ENCODE results near the gene LCT.
"Not testable (repeated sequence)": the region's sequence is repeated elsewhere in the genome, so short reads cannot be mapped to it uniquely, and the experiment has no call there.

Gene LCT

DNA sequence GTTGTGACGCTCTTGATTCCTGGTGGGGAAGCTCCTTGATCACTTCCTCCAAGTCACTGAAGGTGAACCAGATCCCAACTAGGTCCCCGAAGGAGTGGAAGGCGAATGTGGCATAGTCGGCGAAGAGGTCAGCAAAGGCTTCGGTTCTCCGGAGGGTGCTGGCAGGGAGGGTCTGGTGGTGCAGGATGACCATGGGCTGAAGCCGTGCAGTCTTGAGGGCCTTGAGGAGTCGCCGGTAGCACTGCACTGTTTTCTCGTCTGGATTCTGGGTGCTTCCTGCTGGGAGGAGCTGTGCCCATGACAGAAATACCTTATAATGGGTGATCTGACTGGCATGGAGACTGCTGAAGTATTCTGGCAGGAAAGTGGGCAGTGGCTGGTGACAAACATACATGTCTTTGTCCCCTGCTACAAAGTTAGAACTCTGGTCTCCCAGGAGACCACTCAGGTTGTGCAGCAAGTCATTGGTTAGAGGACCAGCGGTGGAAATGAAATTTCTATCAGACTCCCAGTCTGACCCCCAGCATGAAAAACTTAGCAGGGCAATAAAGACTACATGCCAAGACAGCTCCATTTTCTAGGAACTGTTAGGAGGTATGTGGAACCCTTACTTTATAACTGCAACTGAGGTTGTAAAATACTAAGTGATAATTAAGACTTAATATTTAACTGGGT is at the start of gene LCT:
Gene LCT (minus strand): TSS at position 589 of the 675 bp plus-strand sequence. CDS start 15 bp downstream, at position 574.
- no peak for DNase-seq

DNA sequence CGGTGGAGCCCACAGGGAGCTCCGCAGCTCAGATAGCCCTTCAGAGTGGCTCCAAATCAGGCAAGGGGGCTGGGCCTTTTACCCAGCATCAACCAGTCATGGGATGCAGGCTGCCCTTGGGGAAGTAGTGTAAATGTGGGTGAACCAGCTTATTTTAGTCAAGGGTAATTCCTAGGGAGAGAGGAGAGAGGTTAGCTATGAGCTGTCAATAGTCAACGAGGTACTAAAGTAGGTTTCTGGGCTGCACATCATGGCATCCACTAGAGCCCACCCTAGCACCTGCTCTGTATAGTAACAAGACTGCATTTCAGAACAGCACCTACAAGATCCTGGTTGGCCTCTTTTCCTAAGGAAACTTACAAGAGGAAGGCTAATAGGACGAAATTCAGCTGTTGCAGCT is 48.7 kb upstream of the LCT start:
- DNase-seq: no peak

- DNase-seq: no peak
These were observed 45.4 kb upstream of the LCT start for GRCh38 chr2:135882415-135882814.

- DNase-seq: not testable (repeated sequence)
These were observed 39.8 kb upstream of the LCT start for GRCh38 chr2:135876770-135877169.

- peak; percentile 96 for DNase-seq
These were observed 39.2 kb upstream of the LCT start, which contains the start of gene MCM6 for GRCh38 chr2:135876066-135876711. Gene MCM6 (minus strand): TSS chr2:135876443. CDS start chr2:135876365, 78 bp downstream.

GRCh38 chr2:135875491-135876065 is 38.6 kb upstream of the LCT start:
- DNase-seq: peak; percentile 38

GRCh38 chr2:135874777-135875365 is 37.9 kb upstream of the LCT start:
- no peak for DNase-seq

- DNase-seq: no peak
These were observed 33.6 kb upstream of the LCT start for GRCh38 chr2:135870571-135870970.

DNA sequence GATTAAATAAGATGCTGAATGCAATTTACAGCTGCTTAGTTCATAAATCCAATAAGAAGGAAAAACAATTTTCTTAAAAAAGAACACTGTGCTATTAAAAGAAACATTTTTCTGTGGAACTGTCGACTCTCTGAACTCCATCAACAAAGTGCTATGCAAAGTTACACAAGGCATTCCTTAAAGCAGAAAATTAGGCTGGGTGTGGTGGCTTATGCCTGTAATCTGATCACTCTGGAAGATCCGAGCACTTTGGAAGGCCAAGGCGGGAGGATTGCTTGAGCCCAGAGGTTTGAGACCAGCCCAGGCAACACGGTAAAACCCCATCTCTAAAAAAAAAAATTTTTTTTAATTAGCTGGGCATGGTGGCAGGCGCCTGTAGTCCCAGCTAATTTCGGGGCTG is 26.2 kb upstream of the LCT start:
- no peak for DNase-seq

DNA sequence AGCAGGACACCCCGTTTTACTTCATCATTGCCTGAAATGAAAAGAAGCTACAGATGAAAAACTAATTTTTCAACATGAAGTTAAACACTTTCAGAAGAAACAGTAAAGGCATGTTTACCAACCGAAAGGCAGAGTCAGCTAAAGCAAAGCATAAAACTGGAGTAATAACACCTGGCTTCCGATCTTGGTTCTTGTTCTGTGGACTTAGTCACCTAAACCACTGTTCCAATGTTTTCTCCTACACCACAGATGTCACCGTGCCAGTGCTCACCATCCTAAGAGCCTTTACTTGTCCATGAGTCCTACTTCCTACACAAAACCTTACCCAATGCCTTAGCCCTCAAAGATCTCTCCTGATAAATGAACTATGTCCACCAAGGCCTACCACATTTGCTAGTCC is 25.7 kb upstream of the LCT start:
- no peak for DNase-seq

- no peak for DNase-seq
These were observed 16.4 kb upstream of the LCT start for GRCh38 chr2:135853401-135853800.

GRCh38 chr2:135851858-135852257 is 14.9 kb upstream of the LCT start:
- no peak for DNase-seq

DNA sequence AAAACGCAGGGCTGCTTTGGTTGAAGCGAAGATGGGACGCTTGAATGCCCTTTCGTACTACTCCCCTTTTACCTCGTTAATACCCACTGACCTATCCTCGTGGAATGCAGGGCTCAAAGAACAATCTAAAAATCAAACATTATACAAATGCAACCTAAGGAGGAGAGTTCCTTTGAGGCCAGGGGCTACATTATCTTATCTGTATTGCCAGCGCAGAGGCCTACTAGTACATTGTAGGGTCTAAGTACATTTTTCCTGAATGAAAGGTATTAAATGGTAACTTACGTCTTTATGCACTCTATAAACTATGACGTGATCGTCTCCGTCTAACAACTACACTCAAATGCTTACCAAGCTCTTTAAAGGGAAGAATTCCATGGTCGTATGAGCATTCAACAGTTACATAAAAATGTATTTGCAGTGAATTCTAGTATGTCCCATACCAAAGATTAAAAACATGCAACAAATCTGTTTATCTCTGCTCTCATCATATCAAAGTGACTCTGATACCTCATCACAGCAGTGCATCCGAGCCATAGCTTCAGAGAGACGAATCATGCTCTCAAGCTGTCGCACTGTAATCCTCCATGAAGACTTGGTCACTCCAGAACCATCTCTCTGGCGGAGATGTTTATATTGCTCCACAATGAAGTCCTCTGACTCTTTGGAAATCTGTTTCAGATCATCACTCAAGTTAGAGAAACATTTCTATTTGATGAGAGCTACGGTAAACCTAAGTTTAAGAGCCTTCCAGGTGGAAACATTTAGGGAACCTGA is 14.1 kb upstream of the LCT start:
- DNase-seq: no peak

DNA sequence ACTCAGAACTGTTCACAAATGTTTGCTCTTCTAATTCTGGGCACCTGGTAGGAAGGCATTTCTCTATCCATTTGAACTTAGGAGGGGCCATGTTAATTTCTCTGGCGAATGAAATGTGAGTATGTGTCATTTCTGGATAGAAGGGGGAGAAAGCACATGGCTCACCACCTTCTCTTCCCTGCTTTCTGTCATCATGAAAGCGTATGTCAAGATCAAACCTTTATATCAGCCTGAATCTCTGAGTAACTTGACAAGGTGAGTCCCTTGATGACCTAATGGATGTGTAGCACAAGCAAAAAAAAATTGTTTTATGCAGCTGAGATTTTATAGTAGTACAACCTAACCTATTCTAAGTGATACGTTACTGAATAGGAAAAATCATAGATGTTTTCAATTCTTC is 12.1 kb upstream of the LCT start:
- DNase-seq: no peak

- DNase-seq: no peak
These were observed 9.0 kb upstream of the LCT start for GRCh38 chr2:135845997-135846396.

GRCh38 chr2:135845257-135845656 is 8.3 kb upstream of the LCT start:
- DNase-seq: no peak

DNA sequence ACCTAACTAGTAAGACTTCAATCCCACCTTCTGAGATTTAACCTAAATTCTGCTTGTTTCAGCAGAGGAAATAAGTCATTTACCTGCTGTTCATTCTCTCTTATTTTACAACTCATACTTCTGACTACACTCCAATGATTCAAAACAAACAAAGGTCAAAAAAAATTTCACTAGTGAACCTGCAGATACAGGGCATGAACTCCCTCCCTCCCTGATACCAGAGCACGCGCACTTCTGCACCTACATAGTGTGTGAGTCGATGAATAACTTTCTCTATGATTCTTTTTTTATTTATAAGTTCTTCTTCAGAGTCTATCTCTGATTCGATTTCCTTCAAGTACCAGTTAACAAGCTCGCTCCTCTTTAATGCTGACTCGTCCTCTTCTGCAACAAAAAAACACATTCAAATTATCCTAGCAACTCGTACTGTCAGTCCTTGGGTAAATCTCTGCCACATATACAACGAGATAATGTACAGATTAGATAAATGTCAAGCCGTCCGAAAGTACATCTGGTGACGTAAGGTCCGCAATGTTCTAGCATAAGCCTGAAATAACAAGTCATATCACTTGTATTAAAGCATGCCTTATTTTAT is 7.4 kb upstream of the LCT start:
- DNase-seq: no peak

DNA sequence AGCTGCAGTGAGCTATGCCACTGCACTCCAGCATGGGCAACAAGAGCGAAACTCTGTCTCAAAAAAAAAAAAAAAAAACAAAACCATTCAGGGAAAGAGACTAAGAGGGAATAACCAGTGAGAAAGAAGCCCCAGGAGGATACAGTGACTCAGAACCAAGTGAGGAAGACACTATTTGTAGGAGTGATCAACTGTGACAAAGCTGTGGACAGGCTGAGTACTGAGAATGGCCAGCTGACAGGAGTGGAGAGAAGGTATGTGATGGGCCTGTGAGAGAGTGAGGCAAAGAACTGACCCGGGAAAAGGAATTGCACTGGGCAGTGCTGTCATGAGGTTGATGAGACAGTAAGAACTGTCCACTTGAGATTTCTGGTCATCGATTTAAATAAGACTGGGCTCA is 6.7 kb upstream of the LCT start:
- no peak for DNase-seq

- DNase-seq: no peak
These were observed 3.6 kb upstream of the LCT start for GRCh38 chr2:135840601-135841000.

GRCh38 chr2:135839713-135840112 is 2.7 kb upstream of the LCT start:
- DNase-seq: no peak

DNA sequence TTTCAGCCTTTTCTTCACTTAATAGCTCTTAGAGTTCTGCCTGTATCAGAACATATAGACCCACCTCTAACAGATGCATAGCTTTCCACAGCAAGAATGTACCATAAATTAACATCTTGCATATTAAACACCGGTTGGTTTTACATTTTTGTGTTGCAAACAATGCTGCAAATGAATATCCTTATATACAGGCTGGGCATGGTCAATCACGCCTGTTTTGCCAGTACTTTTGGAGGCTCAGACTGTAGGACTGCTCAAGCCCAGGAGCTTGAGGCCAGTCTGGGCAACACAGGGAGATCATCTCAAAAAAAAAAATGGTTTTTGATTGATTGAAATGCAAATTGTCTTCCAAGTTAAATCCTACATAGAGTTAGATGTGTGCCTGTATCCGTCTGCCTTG is 1.5 kb upstream of the LCT start:
- no peak for DNase-seq

GRCh38 chr2:135832891-135833290 is 4.1 kb downstream of the LCT start:
- no peak for DNase-seq

Data from NCI-H510A treated with DMSO at 0.1 percent for 48 hours (cell line).